ENCODE data around the gene OTUD6A.

GRCh38 chrX:70049406-70049805 is 12.9 kb upstream of the OTUD6A start:
- no peak for TF ChIP-seq POLR2A (IDR thresholded peaks at IDR 0.05; ENCODE audit: low read length)
- no peak for TF ChIP-seq GATA1 (IDR thresholded peaks at IDR 0.05; ENCODE audit: low read depth, low read length)

All from erythroblast (primary cell).